Mesendoderm (in vitro differentiated cells): ENCODE measurements around the gene C5.

Source experiments
- DNase-seq: peaks from one replicate; pipeline ENCODE4 v3.0.0; 2013
- H2AK5ac ChIP-seq: 2 replicates; pipeline ENCODE4 v1.6.1; 2013; ENCODE audit warnings: low read length, inconsistent platforms
- H2BK120ac ChIP-seq: 2 replicates; pipeline ENCODE4 v1.6.1; 2013; ENCODE audit warnings: low read depth, mild to moderate bottlenecking, low read length, moderate library complexity, mixed read lengths
- H2BK15ac ChIP-seq: replicated peaks from 2 replicates; pipeline ENCODE4 v1.6.1; 2013; ENCODE audit warnings: low read depth, mild to moderate bottlenecking, moderate library complexity
- H2BK5ac ChIP-seq: 2 replicates; pipeline ENCODE4 v1.6.1; 2013; ENCODE audit warnings: low read length, inconsistent platforms
- H3K18ac ChIP-seq: 2 replicates; pipeline ENCODE4 v1.6.1; 2013; ENCODE audit warnings: mild to moderate bottlenecking, low read length, mixed read lengths
- H3K23ac ChIP-seq: one replicate; pipeline ENCODE4 v1.6.1; 2013; ENCODE audit warnings: low read length
- H3K27ac ChIP-seq: 2 replicates; pipeline ENCODE4 v1.5.1; 2013; ENCODE audit warnings: low read depth, mild to moderate bottlenecking, inconsistent platforms, low read length, moderate library complexity
- H3K27me3 ChIP-seq: 2 replicates; pipeline ENCODE4 v1.6.1; 2013; ENCODE audit warnings: low read length, control low read depth, mild to moderate bottlenecking, inconsistent platforms; ENCODE audit not compliant: insufficient read depth, poor library complexity
- H3K36me3 ChIP-seq: 2 replicates; pipeline ENCODE4 v1.6.1; 2013; ENCODE audit warnings: low read length, inconsistent platforms; ENCODE audit not compliant: control insufficient read depth, insufficient read depth
- H3K4ac ChIP-seq: one replicate; pipeline ENCODE4 v1.6.1; 2013; ENCODE audit warnings: low read depth, mild to moderate bottlenecking, low read length, moderate library complexity
- H3K4me1 ChIP-seq: 2 replicates; pipeline ENCODE4 v1.6.1; 2013; ENCODE audit warnings: low read depth, low read length, inconsistent platforms; ENCODE audit not compliant: control insufficient read depth
- H3K4me2 ChIP-seq: 2 replicates; pipeline ENCODE4 v1.6.1; 2013; ENCODE audit warnings: low read length
- H3K4me3 ChIP-seq: 2 replicates; pipeline ENCODE4 v1.5.1; 2013; ENCODE audit warnings: mild to moderate bottlenecking, low read length
- H3K56ac ChIP-seq: one replicate; pipeline ENCODE4 v1.6.1; 2013; ENCODE audit warnings: low read length
- H3K79me1 ChIP-seq: 2 replicates; pipeline ENCODE4 v1.6.1; 2013; ENCODE audit warnings: low read length, inconsistent platforms
- H3K79me2 ChIP-seq: 2 replicates; pipeline ENCODE4 v1.6.1; 2013; ENCODE audit warnings: mild to moderate bottlenecking, low read length; ENCODE audit not compliant: control insufficient read depth, insufficient read depth
- H3K9ac ChIP-seq: 2 replicates; pipeline ENCODE4 v1.6.1; 2013; ENCODE audit warnings: low read length, inconsistent platforms
- H4K5ac ChIP-seq: one replicate; pipeline ENCODE4 v1.6.1; 2013; ENCODE audit warnings: low read length
- H4K8ac ChIP-seq: one replicate; pipeline ENCODE4 v1.6.1; 2013; ENCODE audit warnings: low read depth, mild to moderate bottlenecking, control low read depth, low read length, moderate library complexity
- WGBS: extraction: QIAGEN DNeasy Blood & Tissue Kit; methylation state at CpG from one replicate; pipeline ENCODE4 v1.1.7; 2013; ENCODE audit warnings: low lambda C conversion rate, missing lambda C conversion rate; ENCODE audit not compliant: insufficient coverage; ENCODE audit errors: extremely low coverage; 5-methylcytosine and 5-hydroxymethylcytosine counted together

Gene C5

GRCh38 chr9:121013911-121014310, 36.2 kb downstream of the C5 start:
- Histone ChIP-seq H3K4me1 (no peaks in the 10 kb centered on the region), H3K9ac (no peak overlapping the region), H2BK15ac (no peak overlapping the region), H3K4ac (no peak overlapping the region), H3K79me1 (no peaks in the 10 kb centered on the region), H2AK5ac (no peak overlapping the region), H4K5ac (no peak overlapping the region), H4K8ac (no peak overlapping the region), H3K4me2 (no peak overlapping the region), H3K79me2 (no peaks in the 10 kb centered on the region), H3K27ac (no peak overlapping the region), H3K56ac (no peak overlapping the region), H3K27me3 (no peaks in the 10 kb centered on the region), H3K18ac (no peak overlapping the region), H2BK120ac (no peak overlapping the region), H3K4me3 (no peak overlapping the region), H3K36me3 (no peaks in the 10 kb centered on the region), H2BK5ac (no peak overlapping the region), H3K23ac (no peak overlapping the region)
- WGBS, result no CpG with 5 or more reads among the region's 8 CpGs
- peak; percentile 48 for DNase-seq

- H2BK5ac ChIP-seq, result no peak overlapping the region
- H3K27ac ChIP-seq, result no peak overlapping the region
- no peak overlapping the region for H4K8ac ChIP-seq
- no peak overlapping the region for H2BK120ac ChIP-seq
- no peak for DNase-seq
- H3K36me3 ChIP-seq, result no peaks in the 10 kb centered on the region
- H3K4ac ChIP-seq, result no peak overlapping the region
- H4K5ac ChIP-seq, result no peak overlapping the region
- H3K56ac ChIP-seq, result no peak overlapping the region
- H3K18ac ChIP-seq, result no peak overlapping the region
- H3K4me1 ChIP-seq, result no peaks in the 10 kb centered on the region
- H3K4me2 ChIP-seq, result no peak overlapping the region
- H3K79me1 ChIP-seq, result no peaks in the 10 kb centered on the region
- H3K79me2 ChIP-seq, result no peaks in the 10 kb centered on the region
- H3K23ac ChIP-seq, result no peak overlapping the region
- H3K27me3 ChIP-seq, result no peaks in the 10 kb centered on the region
- no peak overlapping the region for H2AK5ac ChIP-seq
- no peak overlapping the region for H3K9ac ChIP-seq
- WGBS, result no CpG with 5 or more reads among the region's 3 CpGs
- no peak overlapping the region for H3K4me3 ChIP-seq
- H2BK15ac ChIP-seq, result no peak overlapping the region
Measured at GRCh38 chr9:121009650-121010049, 40.4 kb downstream of the C5 start.

- H3K36me3 ChIP-seq, result no peaks in the 10 kb centered on the region
- H3K4me3 ChIP-seq, result no peak overlapping the region
- H2BK5ac ChIP-seq, result no peak overlapping the region
- no peaks in the 10 kb centered on the region for H3K79me1 ChIP-seq
- H3K18ac ChIP-seq, result no peak overlapping the region
- H3K56ac ChIP-seq, result no peak overlapping the region
- H2AK5ac ChIP-seq, result no peak overlapping the region
- H3K27ac ChIP-seq, result no peak overlapping the region
- H2BK120ac ChIP-seq, result no peak overlapping the region
- no peak for DNase-seq
- no CpG with 5 or more reads among the region's 2 CpGs for WGBS
- no peak overlapping the region for H3K4ac ChIP-seq
- H3K23ac ChIP-seq, result no peak overlapping the region
- no peak overlapping the region for H4K8ac ChIP-seq
- H3K27me3 ChIP-seq, result no peaks in the 10 kb centered on the region
- H3K79me2 ChIP-seq, result no peaks in the 10 kb centered on the region
- H3K4me1 ChIP-seq, result no peaks in the 10 kb centered on the region
- no peak overlapping the region for H4K5ac ChIP-seq
- no peak overlapping the region for H2BK15ac ChIP-seq
- H3K9ac ChIP-seq, result no peak overlapping the region
- H3K4me2 ChIP-seq, result no peak overlapping the region
Measured at GRCh38 chr9:120999317-120999716, 50.8 kb downstream of the C5 start.

GRCh38 chr9:120998111-120998510, 52.0 kb downstream of the C5 start:
- Histone ChIP-seq H3K27ac (no peak overlapping the region), H2BK15ac (no peak overlapping the region), H4K5ac (no peak overlapping the region), H2AK5ac (no peak overlapping the region), H3K4me3 (no peak overlapping the region), H3K23ac (no peak overlapping the region), H3K79me2 (no peaks in the 10 kb centered on the region), H3K4me1 (no peaks in the 10 kb centered on the region), H3K9ac (no peak overlapping the region), H3K56ac (no peak overlapping the region), H3K79me1 (no peaks in the 10 kb centered on the region), H3K18ac (no peak overlapping the region), H3K36me3 (no peaks in the 10 kb centered on the region), H4K8ac (no peak overlapping the region), H3K4ac (no peak overlapping the region), H3K4me2 (no peak overlapping the region), H2BK120ac (no peak overlapping the region), H2BK5ac (no peak overlapping the region), H3K27me3 (no peaks in the 10 kb centered on the region)
- no peak for DNase-seq
- WGBS, result no CpG with 5 or more reads among the region's 2 CpGs

GRCh38 chr9:120997502-120997901, 52.6 kb downstream of the C5 start:
- Histone ChIP-seq H2BK15ac (no peak overlapping the region), H3K4me3 (no peak overlapping the region), H2AK5ac (no peak overlapping the region), H3K4ac (no peak overlapping the region), H3K79me1 (no peaks in the 10 kb centered on the region), H4K8ac (no peak overlapping the region), H3K23ac (no peak overlapping the region), H2BK120ac (no peak overlapping the region), H3K4me1 (no peaks in the 10 kb centered on the region), H3K36me3 (no peaks in the 10 kb centered on the region), H3K27me3 (no peaks in the 10 kb centered on the region), H3K18ac (no peak overlapping the region), H3K9ac (no peak overlapping the region), H4K5ac (no peak overlapping the region), H3K56ac (no peak overlapping the region), H3K4me2 (no peak overlapping the region), H3K27ac (no peak overlapping the region), H3K79me2 (no peaks in the 10 kb centered on the region), H2BK5ac (no peak overlapping the region)
- WGBS, result no CpG with 5 or more reads among the region's 7 CpGs
- no peak for DNase-seq

- no CpG with 5 or more reads among the region's 3 CpGs for WGBS
- no peak overlapping the region for H3K18ac ChIP-seq
Measured at GRCh38 chr9:120996409-120996808, 53.7 kb downstream of the C5 start.

More at GRCh38 chr9:120996409-120996808, 53.7 kb downstream of the C5 start:
- Histone ChIP-seq H3K23ac (no peak overlapping the region), H2AK5ac (no peak overlapping the region), H3K56ac (no peak overlapping the region), H3K4me2 (no peak overlapping the region), H3K79me2 (no peaks in the 10 kb centered on the region), H4K5ac (no peak overlapping the region), H2BK120ac (no peak overlapping the region), H3K27ac (no peak overlapping the region), H2BK15ac (no peak overlapping the region), H3K4ac (no peak overlapping the region), H2BK5ac (no peak overlapping the region), H3K36me3 (no peaks in the 10 kb centered on the region), H3K4me3 (no peak overlapping the region), H3K27me3 (no peaks in the 10 kb centered on the region), H3K4me1 (no peaks in the 10 kb centered on the region), H4K8ac (no peak overlapping the region), H3K9ac (no peak overlapping the region), H3K79me1 (no peaks in the 10 kb centered on the region)
- no peak for DNase-seq
